A549 (cell line): ENCODE measurements around the gene REC114.

Experiments used
- HDAC2 ChIP-seq: fragments of 200-600 bp; sonication (generic); IDR thresholded peaks from 2 replicates; pipeline ENCODE4 v1.6.1; 2016
- MAZ ChIP-seq: fragments of 150-350 bp; IDR thresholded peaks from 2 replicates; pipeline ENCODE4 v1.6.1; 2014; ENCODE audit warnings: antibody characterized with exemption, low read depth, low read length, borderline replicate concordance
- RAD21 ChIP-seq, 2 experiments: fragments of >200 bp in 1 of 2; sonication (Bioruptor Twin) in 1 of 2; formaldehyde crosslinking in 1 of 2; IDR thresholded peaks in 1 of 2; conservative IDR thresholded peaks in 1 of 2; 2 replicates in 1 of 2; 3 replicates in 1 of 2; pipeline ENCODE4 v1.6.1; 2012 to 2018; ENCODE audit warnings: inconsistent platforms in 1 of 2

DNA sequence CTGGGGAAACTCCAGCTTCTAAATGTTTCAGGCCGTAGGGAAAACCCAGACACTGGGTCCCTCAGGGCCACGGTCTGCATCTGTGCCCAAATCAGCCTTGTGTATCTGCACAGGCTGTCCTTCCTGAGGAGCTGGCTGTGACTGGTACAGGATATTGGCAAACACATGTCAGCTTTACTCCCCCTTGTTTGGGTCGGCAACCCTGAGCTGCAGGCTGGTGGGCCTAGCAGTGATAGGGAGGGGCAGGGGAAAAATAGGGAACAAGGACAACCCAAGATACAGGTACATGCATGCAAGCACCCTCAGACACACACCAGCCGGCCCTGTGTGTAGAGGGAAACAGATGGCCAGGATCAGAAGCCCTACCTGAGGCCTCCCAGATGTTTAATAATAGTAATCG lies 45.5 kb upstream of the REC114 start:
- TF ChIP-seq HDAC2: no peak
- TF ChIP-seq RAD21 (conservative IDR thresholded peaks at IDR 0.05 in 1 of 2, IDR thresholded peaks at IDR 0.05 in 1 of 2): no peak
- TF ChIP-seq MAZ: no peak
